ENCODE results near the gene GPR137B. TPM values are rescaled to one million over a fixed set of nuclear protein-coding genes. Genes with fewer than 3 reads are reported as not detected.

Gene GPR137B
- total and polyA plus RNA-seq, 11 donors: 14.9 to 49.8 (median 43.7) TPM

GRCh38 chr1:236163463-236164153, 21.3 kb downstream of the GPR137B start:
- Histone ChIP-seq H3K36me3 (no peaks in the 10 kb centered on the region), H3K9me3 (peaks cover 0 to 22% (median 7%) of the 10 kb centered on the region in 12 donors), H3K27me3 (no peaks in the 10 kb centered on the region), H3K27ac (peak overlapping the region in 1 of 12 donors; percentile 60), H3K4me3 (no peak overlapping the region), H3K4me1 (peaks cover 0 to 39% (median 5%) of the 10 kb centered on the region in 12 donors)
- intact Hi-C loops (cut with DNase I): no loop called here
- 46 to 64% (median 62%) methylated on average over 6 of the region's 6 CpGs for WGBS, 4 donors
- TF ChIP-seq CTCF (IDR thresholded peaks at IDR 0.05): no peak
- no peak for TF ChIP-seq POLR2A (IDR thresholded peaks at IDR 0.05)
- ATAC-seq (peak in 3 of 4 donors; percentile 8 to 17 (median 11)), DNase-seq (no peak)

DNA sequence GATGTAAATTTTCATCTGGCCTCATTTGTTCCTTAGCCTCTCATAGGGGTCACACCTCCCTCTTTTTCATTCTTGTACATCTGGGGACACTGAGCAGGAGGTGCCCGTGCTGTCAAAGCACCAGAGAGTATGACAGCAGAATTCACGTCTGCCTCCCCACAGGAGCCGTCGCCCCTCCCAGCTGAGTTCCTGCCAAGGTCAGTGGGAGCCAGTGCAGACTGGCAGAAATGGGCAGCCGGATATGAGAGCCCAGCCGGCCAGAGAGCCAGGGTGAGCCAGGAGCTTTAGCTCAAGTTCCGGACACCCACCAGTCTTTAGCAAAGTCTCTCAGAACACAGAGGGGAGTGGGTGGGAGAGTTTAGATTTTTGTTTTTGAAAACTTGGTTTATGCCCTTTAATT, 21.9 kb downstream of the GPR137B start:
- ATAC-seq (peak; percentile 73 to 92 (median 88)), DNase-seq (peak in 4 of 5 donors; percentile 45 to 81 (median 68))
- Histone ChIP-seq H3K27me3 (no peaks in the 10 kb centered on the region), H3K27ac (peak overlapping the region in 2 of 12 donors; percentile 18 to 32), H3K4me1 (peaks cover 0 to 44% (median 7%) of the 10 kb centered on the region in 12 donors), H3K4me3 (no peak overlapping the region), H3K9me3 (peaks cover 0 to 22% (median 7%) of the 10 kb centered on the region in 12 donors), H3K36me3 (peaks cover 0 to 5% (median 0%) of the 10 kb centered on the region in 9 donors)
- 54 to 74% (median 61%) methylated on average over 7 of the region's 7 CpGs for WGBS, 4 donors
- intact Hi-C loops (cut with DNase I): no loop called here
- TF ChIP-seq POLR2A (IDR thresholded peaks at IDR 0.05) (no peak), CTCF (IDR thresholded peaks at IDR 0.05) (no peak)

GRCh38 chr1:236165238-236165981, 23.1 kb downstream of the GPR137B start:
- H3K4me1 ChIP-seq: peaks cover 0 to 34% (median 7%) of the 10 kb centered on the region in 12 donors
- H3K9me3 ChIP-seq: peaks cover 0 to 22% (median 7%) of the 10 kb centered on the region in 12 donors
- no peak for ATAC-seq
- 95 to 98% (median 97%) methylated on average over 10 of the region's 10 CpGs for WGBS, 4 donors
- intact Hi-C loops (cut with DNase I): no loop called here
- no peak for DNase-seq
- H3K27me3 ChIP-seq: no peaks in the 10 kb centered on the region
- H3K4me3 ChIP-seq: no peak overlapping the region
- no peak overlapping the region for H3K27ac ChIP-seq
- peaks cover 0 to 8% (median 0%) of the 10 kb centered on the region in 9 donors for H3K36me3 ChIP-seq
- TF ChIP-seq CTCF (IDR thresholded peaks at IDR 0.05) (no peak), POLR2A (IDR thresholded peaks at IDR 0.05) (no peak)

DNA sequence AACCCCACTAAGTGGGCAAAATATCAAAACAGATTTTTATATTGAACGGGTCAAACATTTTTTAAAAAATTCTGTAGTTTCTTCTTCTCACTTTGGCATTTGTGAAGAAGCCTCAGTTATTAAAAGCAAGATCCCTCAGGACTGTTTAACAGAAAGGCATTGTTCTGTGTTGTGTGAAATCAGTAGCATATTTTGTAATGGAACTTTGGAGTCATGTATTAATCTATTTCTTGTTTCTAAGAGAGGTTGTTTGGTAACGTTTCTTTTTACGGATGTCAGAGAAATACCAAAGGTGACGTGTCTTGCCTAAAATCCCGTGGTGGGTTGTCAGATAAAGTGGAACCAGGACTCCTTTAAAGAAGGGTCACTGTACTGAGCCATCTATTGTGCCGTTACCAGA, 23.7 kb downstream of the GPR137B start:
- H3K9me3 ChIP-seq: peaks cover 0 to 17% (median 5%) of the 10 kb centered on the region in 12 donors
- H3K4me1 ChIP-seq: peaks cover 0 to 31% (median 7%) of the 10 kb centered on the region in 12 donors
- ATAC-seq: no peak
- H3K27ac ChIP-seq: no peak overlapping the region
- intact Hi-C loops (cut with DNase I): no loop called here
- H3K27me3 ChIP-seq: no peaks in the 10 kb centered on the region
- TF ChIP-seq CTCF (IDR thresholded peaks at IDR 0.05) (no peak), POLR2A (IDR thresholded peaks at IDR 0.05) (no peak)
- no peak for DNase-seq
- H3K4me3 ChIP-seq: no peak overlapping the region
- 88 to 93% (median 90%) methylated on average over 6 of the region's 6 CpGs for WGBS, 4 donors
- H3K36me3 ChIP-seq: peaks cover 0 to 8% (median 0%) of the 10 kb centered on the region in 9 donors

Measured in heart left ventricle (tissue), 16 donors.